ENCODE results near the gene CNTN5.

CNTN5 gene

DNA sequence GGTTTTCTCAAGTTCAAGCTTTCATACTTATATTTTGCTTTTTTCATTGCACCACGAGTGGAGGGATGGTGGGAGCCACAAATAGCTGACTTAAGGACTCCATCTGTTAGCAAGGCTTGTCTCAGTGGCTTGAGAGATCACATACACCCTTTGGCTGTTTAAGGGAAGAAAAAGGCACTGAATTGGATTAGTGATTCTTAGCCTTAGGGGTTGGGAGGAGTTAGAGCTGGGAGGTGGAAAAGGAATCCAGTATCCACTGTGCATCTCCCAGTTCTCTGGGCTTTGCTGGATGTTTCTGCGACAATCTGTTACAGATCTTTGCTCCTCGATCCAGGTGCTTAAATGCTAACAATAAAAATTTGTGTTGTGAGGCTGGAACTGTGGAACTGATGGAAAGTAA is 593.6 kb downstream of the CNTN5 start:
- DNase-seq (ENCODE audit: low read depth in 2 of 2): no peak

DNA sequence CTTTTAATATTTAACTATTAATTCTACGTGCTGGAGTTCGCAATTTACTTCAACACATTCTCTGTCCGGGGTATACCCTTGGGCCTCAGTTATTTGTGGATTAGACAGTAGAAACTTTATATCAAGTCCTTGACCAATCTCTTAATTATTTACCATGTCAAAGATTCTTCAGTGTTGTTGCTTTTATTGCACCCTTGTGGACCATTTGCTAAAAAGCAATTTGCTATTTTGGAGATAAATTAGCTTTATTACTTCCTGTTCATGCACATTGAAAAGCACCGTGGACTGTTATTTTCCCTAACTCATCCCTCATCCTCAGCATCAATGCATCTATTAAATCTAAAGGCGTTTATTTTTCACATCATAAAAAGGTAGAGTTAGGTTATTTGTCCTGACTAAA is 609.9 kb downstream of the CNTN5 start:
- no peak for DNase-seq (ENCODE audit: low read depth in 2 of 2)

DNA sequence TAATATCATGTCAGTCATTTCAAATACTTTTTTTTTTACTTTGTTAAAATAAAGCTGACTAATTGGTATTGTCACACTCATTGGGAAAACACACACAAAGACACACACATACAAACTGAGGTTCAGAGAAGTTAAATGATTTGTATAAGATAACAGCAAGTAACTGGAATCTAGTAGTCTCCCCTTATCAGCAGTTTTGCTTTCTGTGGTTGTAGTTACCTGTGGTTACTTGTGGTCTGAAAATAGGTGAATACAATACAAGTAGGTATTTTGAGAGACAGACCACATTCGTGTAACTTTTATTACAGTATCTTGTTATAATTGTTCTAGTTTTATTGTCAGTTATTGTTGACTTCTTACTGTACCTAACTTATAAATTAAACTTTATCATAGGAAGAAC is 610.9 kb downstream of the CNTN5 start:
- no peak for DNase-seq (ENCODE audit: low read depth in 2 of 2)

DNA sequence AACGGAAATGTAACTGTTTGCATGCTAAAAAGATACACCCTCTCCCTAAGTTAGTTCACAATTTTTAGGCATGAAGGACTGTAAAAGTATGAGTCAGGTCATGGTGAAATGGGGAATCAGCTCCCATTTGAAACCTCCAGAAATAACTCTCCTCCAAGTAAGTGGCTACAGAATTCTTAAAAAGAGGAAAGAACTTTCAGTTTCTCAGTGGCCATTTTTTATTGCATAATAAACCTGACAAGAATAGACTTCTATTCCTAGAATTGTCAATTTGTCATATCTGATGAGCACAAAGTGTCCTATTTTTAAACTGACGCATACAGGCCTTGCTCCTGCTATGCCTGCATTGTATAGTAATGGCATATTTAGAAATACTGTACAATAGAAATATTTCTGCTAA is 612.2 kb downstream of the CNTN5 start:
- DNase-seq (ENCODE audit: low read depth in 2 of 2): no peak

DNA sequence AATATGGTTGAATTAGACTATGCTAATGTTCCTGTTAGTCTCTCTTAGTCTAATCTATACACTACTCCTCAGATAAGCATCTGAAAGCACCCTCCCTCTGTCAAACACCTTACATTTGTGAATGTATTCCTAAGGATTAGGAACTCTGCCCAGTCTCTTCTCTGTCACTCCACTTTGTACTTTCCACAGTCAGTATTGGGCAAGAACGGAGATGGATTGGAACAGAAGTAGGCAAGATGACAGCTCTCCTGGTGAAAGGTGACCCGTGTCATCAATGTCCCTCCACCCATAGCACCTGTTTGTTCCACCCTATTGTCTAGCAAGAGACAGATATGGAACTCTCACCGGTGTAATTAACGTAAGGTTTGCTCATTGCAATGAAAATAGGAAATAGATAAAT is 613.8 kb downstream of the CNTN5 start:
- DNase-seq (ENCODE audit: low read depth in 2 of 2): no peak

DNA sequence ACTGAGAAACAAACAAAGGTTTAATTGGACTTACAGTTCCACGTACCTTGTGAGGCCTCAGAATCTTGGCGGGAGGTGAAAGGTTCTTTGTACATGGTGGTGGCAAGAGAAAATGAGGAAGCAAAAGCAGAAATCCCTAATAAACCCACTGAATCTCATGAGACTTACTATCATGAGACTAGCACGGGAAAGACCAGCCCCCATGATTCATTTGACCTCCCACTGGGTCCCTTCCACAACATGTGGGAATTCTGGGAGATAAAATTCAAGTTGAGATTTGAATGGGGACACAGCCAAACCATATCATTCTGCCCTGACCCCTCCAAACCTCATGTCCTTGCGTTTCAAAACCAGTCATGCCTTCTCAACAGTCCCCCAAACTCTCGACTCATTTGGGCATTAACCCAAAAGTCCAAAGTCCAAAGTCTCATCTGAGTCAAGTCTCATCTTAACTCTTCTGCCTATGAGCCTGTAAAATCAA is 617.4 kb downstream of the CNTN5 start:
- no peak for DNase-seq (ENCODE audit: low read depth in 2 of 2)

DNA sequence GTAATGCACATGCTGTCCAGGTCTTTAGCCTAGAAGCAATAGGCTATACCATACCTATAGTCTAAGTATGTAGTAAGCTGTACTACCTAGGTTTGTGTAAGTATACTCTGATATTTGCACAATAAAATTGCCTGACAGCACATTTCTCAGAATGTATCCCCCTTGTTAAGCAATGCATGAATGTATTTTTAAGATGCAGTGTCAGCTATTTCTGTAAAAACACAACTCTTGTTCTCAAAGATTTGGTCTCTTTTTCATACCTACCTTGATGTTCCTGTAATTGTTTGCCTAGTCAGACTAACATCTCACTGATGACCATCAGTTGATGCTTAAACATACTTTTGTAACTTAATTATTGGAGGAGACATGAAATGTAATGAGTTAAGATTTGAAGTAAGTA is 619.9 kb downstream of the CNTN5 start:
- DNase-seq (ENCODE audit: low read depth in 2 of 2): no peak

DNA sequence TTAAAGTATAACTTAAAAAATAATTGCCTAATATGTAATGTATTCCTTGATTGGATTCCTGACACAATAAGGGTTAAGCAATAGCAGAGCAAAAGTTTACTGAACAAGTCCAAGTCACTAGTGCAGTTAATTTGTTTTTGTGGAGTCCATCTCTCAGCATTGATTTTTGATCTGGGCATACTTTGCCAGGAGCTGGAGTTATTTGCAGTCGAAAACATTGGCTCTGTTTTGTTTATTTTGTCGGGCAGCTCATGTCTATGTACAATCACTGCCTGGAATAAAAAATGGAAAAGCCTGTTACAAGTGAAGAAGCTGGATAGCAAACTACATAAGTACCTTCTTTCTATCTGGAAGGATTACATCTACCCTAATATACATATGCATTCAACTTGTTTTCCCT is 625.2 kb downstream of the CNTN5 start:
- no peak for DNase-seq (ENCODE audit: low read depth in 2 of 2)

DNA sequence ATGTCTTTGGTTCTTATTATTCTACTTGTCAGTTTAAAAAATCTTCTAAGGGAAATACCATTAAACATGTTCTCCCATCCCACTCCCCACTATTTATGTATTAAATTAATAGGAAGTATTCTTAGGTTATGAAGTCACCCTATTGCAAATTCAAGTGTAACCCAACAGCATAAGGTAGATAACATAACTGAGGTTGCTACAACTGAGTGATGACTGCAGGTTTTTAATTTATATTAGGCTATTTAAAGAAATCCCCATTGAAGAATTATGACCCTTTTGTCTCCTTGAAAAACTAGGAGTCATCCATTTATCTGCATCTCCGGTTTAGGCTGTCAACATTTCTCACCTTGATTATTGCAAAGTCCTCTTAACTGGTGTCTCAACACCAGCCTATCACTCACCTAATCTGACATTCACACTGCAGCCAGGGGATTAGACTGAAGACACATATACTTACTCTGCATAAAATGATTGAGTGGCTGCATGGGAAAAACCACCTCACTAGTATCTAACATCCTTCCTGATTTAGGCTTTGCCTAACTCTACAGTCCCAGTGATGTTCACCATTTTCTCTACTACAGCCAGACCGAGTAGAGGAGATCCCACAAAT is 649.4 kb downstream of the CNTN5 start:
- DNase-seq (ENCODE audit: low read depth in 2 of 2): no peak

DNA sequence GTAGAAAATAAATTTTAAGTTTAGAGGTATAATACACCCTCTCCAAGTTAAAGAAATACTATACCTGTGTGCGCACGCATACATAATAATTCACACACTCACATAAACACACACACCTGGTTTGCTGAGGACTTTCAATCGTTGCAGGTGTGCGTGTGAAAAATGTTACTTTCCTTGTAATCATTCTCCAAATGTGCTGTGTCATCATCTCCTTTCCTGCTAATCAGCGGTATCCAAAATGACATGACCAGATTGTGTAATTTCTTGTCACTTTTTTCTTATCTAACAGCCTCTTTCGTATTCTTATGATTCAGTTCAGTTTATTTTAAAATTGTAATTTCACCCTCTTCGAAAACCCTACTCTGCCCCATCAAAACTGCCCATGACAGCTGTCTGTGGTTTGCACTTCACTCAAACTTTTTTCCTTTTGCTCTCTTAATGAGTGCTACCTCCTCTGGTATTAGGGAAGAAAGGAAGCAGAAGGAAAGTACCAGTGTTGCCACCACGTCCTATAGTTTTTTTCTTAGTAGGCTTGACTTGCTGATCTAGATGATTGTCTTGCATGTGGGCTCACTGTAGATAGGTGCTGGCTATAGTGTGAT is 651.2 kb downstream of the CNTN5 start:
- no peak for DNase-seq (ENCODE audit: low read depth in 2 of 2)

DNA sequence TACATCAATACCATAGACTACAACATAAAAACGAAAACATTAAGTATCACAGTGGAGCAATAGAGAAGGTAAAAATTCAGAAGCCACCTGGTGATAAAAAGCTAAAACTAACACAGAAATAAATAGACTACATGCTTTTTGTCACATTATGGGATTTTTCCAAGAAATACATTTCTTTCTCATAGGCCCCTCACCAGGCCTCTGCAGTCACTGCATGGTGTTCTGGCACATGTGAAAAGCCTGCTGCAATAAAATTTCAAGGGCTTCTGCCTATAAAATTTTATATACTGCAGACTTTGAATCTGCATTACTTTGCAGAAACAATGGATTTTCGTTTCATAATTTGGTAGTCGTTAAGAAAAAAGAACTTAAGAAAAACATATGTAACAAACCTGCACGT is 655.5 kb downstream of the CNTN5 start:
- DNase-seq (ENCODE audit: low read depth in 2 of 2): no peak

DNA sequence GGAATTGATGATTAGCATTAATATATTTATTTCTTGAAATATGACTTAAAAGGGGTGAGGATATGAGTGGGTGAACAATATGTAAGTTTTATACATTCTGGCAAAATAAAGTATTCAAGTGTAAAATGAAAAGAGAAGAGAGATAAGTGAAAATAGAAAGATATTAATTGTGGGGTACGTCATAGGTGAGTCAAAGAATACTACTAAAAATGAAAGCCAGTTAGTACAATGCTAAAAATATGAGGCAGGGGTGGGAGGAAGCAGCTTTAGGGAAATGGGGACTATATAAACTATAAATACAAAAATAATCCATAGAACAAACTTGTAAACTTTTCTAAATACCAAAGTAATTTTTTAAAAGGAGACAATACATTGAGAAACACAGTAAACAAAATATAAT is 661.4 kb downstream of the CNTN5 start:
- DNase-seq (ENCODE audit: low read depth in 2 of 2): no peak

DNA sequence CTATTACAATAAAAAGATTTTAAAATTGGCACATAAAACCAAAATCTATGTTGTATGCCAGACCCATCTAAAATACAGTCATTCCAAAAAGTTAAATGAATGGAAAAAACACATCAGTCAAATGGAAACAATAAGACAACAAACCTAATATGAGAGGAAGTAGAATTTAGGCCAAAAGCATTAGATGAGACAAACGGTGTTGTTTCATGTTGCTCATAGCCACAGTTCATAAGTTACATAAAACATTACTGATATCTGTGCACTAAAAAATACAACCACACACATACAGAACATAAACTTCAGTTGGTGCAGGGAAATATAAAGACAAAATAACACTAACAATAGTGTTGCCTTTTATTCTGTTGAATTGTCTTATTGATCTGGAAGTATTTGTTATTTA is 661.9 kb downstream of the CNTN5 start:
- DNase-seq (ENCODE audit: low read depth in 2 of 2): no peak

DNA sequence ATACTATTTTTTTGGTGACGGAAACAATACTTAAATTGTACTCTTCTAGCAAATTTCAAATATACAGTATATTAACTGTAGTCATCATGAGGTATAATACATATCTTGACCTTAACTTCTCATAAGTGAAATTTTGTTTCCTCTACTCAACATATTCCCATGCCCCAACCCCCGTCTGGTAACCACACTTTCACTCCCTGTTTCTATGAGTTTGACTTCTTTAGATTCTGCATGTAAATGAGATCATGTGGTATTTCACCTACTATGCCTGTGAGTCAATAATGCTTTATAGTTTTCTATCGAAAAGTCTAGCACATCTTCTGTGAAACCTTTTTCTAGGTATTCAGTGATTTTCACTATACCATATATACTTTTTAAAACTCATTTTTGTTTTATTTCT is 663.2 kb downstream of the CNTN5 start:
- DNase-seq (ENCODE audit: low read depth in 2 of 2): no peak

DNA sequence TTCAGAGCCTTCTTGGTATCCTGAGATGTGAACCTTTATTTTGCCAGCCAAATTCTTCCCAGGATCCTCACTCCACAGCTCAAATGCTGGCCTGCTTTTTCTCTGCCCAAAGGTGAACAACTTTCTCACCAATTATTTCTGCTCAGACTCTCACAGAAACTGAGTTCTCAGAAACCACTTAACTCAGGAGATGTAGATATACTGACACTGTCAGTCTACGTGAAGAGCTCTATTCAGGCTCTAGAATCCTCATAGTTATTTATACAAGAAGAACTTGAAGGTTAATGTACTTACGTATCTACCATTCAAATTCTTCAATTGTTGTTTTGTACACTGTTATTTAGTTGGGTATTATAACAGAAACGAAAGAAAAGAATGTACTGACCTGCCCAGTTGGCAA is 666.1 kb downstream of the CNTN5 start:
- no peak for DNase-seq (ENCODE audit: low read depth in 2 of 2)

DNA sequence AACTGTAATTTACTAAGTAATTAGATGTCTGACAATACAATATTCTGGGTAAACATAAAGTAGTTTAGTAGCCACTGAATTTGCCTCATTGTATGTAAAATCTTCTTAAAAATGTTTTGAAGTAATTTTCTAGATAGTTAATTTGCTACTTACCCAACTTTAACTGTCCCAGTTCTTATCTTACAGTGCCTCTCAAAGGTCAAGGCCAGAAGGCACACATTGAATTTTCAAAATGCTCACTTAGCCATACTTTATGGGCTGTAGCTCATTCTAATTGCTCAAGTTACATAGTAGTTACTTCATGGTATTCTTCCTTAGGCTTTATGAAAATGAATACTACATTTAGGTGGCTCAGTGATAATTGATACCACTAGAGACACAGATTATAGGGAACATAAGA is 666.6 kb downstream of the CNTN5 start:
- DNase-seq (ENCODE audit: low read depth in 2 of 2): no peak

DNA sequence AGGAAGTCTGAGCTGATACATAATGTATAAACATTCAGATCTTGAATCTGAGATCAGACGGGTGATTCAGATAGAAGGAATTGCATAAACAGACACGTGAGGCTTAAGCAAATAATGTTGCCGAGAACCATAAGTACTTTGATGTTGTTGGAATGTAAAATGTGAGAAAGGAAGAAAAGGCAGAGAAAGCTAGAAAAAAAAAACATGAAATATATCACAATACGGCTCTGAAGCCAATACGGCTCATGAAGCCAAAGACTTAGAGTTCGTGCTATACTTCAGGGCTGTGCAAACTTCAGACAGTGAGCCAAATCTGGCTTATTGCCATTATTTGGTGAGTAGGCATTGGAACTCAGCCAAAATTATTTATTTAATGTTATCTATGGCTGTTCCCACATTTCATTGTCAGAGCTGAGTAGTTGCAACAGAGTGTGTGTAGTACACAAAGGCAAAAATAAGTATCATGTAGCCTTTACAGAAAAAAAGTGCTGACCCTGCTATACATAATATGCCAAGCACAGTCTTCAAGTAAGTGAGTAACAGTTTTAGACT is 673.3 kb downstream of the CNTN5 start:
- no peak for DNase-seq (ENCODE audit: low read depth in 2 of 2)

DNA sequence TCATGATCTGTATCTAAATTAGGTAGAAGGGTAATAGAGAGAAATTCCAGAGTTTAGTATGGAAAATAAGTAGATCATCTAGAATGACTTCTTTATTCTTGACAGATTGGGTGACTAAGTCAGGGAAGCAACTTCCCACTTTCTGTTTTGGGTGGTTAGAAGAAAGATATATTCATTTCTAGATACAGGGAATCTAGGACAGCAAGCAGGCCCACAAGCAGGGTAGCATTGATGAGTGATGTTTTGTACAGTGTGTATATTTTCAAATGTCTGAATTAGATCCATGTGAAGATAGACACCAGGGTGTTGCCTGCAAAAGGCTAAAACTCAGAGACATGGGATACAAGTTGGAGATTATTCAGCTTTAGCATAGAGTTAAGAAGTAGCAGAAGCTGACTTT is 674.4 kb downstream of the CNTN5 start:
- DNase-seq (ENCODE audit: low read depth in 2 of 2): no peak

DNA sequence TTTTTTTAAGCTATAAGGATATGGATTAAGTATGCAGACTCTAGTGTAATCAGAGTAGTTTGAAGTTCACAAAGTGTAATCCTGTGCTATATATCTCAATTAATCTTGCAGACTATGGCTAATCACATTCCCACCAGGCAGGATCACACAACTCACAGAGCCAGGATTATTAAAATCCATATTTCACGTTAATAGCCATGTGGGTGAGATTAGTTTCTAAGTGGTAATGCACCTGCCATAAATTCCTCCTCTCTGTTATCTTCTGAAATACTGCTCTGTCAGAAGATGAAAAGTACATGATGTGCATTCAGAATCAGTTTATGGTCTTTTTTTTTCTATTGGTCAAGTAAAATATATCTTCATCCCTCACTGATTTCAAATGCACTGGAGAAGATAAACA is 686.1 kb downstream of the CNTN5 start:
- no peak for DNase-seq (ENCODE audit: low read depth in 2 of 2)

DNA sequence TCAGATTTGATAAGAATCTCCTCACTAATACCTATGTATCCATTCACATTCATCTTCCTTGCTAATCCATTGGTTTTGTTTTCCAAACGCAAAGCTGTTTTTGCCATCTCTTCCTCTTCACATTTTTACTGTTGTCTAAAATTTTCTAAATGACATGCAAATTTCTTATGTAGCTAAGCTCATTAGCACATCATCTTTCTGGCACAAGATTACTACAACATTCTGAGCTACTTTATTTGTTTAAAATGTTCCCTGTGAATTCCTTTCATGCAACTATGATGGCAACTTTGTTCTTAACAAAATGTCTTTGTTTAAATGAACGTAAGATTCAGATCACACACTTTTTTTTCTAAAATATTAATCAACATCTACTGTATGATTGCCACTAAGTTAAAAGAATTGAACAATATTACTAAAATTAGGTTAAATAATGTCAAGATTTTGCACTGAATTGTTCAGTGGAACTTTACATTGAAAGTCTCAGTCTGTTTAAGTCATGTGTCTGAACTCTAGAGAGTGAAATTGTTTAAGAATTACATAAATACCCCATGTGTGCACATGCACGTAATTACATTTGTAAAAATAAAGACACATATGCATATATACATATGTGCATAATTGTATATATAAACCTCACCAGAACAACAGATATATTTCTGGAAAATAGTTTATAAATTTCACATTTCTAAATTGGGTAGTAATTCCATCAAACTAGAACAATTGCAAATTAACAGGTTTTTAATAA is 688.4 kb downstream of the CNTN5 start:
- no peak for DNase-seq (ENCODE audit: low read depth in 2 of 2)

DNA sequence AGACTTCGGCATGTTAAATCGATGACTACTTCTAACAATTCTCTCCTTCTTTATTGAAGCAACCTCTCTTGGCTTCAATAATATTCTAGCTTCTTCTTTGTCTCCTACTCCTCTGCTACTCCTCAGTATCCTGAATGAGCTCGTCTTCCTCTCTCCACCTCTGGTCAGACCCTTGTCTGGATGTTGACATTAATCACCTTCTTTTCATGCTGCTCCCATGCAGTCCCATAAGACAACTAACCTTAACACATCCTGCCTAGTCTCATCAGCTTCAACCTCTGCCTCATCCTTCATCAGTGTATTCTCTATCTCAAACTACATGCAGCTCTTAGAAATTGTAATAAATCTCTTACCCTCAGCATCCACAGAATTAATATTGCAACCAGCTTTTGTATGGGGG is 695.6 kb downstream of the CNTN5 start:
- no peak for DNase-seq (ENCODE audit: low read depth in 2 of 2)

DNA sequence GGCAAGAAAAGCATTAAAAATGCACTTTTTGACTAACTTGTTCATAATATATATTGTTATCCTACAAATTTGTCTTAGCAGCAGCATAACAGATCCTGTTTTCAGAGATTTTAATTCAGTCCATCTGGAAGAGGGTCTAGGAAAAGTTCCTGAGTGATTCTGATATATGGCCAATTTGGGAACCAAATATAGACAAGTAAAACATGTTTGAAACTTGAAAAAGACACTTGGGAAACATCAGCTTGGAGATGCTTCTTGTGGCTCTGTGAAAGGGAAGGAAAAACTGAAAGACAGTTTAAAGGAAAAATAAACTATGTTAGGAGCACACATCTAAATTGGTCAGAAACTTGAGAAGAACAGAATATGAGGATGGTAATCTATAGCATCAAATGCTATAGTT is 697.5 kb downstream of the CNTN5 start:
- no peak for DNase-seq (ENCODE audit: low read depth in 2 of 2)

DNA sequence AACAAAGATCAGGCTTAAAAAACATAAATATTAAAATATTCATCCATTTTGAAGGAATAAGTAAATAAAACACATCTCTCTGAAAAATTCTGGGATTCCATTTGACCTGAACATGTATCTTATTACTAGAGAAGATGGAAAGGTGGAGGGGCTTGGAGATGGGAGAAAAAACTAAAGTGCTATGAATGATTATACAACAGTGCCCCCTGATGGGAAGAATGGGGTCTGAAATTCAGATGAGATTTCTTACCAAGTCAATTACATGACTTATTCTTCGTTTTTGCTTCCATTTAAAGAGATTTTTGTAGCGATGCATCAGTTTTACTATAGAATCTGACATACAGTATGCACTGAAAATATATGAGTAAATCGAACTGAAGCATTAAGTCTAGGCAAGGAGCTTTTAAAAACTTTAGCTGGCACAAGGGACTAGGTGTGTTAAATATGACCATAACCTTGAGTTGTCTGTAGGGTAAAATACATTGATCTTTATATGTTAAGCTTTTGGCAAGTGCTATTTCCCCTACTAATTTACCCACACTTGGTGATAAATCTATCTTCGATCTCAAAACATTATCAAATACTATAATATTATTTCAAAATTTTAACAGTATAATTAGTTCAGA is 718.8 kb downstream of the CNTN5 start:
- no peak for DNase-seq (ENCODE audit: low read depth in 2 of 2)

Measured in stimulated activated CD8-positive, alpha-beta memory T cell treated with anti-CD3 and anti-CD28 coated beads, Interleukin-2, amount 100 ng/mL, for 48 hours (primary cell).